GM18526 (cell line): ENCODE measurements around the gene NMT1.

ENCODE experiments used
- POLR2A ChIP-seq: IDR thresholded peaks from 3 replicates; pipeline ENCODE4 v1.6.1; 2011; ENCODE audit not compliant: insufficient read length; ENCODE audit errors: extremely low read depth

NMT1 gene

DNA sequence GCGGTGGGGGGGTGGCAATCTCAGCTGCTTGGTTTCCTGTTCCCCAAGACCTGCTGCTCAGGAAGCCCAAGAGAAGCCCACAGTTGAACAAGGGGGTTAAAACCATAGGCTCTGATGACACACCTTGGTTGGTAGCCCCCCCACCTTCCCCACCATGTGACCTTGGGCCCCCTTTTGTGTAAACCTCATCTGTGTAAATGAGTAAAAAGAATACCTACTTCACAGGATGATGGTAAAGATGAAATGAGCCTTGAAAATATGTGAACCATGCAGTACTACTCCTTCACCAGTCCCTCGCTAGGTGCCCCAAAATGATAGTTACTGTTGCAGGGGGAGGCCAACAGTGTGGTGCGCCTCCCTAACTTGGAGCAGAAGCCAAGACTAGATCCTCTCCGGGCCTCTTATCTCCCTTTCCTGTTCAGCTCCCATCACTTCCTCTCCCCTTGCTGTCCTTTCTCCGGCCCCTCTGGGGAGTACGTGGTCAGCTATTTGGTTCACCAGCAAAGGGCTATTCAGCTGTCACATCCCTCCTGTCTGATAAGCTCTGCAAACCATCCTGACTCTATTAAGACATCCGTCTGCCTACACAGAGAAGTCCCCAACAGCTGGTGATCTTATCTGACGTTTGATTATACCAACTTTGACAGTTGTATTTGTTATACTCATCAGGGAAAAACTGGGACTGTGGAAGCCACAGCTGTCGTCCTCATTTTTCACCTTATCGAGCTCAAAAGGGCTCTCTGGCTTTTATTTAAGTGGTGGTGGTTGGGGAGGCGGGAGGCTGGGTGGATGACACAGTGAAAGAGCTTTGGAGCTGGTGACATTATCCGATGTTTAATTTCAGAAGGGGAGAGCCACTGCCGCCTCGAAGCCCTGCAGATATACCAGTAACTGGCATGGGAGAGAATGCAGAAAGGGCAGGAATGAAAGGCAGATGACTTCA, 29.6 kb upstream of the NMT1 start:
- no peak for TF ChIP-seq POLR2A

DNA sequence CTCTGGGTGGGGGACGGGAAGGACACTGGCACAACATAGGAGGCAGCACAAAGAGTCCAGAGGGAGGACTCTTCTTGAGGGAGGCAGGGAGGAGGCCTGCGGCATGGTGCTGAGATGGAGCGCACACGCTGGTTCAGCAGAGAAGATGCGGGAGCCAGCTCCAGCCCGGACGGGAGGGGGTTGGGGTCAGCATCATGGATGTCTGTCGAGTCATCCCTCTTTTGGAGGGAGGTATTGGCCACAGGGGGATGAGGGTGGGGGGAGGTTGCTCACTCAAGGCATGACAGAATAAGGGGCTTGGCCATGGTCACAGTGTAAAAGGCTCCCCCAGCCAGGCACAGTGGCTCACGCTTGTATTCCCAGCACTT, 29.0 kb upstream of the NMT1 start:
- TF ChIP-seq POLR2A, result no peak

- no peak for TF ChIP-seq POLR2A
Measured at GRCh38 chr17:45034599-45034998, 26.5 kb upstream of the NMT1 start.

DNA sequence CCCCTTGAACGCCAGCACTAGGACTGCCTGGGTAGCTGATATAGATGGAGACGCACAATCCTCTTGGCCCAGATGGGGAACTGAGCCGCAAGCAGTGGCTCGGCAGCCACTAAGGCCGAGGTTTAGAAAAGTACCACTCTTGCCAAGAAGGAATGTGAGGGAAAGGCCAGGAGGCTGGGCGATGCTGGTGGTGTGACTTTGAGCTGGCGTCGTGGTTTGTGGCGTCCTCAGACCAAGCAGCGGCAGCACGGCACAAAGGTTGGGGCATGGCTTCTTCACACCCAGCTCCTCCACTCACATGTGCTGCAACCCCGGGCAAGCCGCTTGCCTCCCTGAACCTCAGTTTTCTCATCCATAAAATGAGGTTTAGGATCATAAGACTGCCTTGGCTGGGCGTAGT, 25.3 kb upstream of the NMT1 start:
- no peak for TF ChIP-seq POLR2A

DNA sequence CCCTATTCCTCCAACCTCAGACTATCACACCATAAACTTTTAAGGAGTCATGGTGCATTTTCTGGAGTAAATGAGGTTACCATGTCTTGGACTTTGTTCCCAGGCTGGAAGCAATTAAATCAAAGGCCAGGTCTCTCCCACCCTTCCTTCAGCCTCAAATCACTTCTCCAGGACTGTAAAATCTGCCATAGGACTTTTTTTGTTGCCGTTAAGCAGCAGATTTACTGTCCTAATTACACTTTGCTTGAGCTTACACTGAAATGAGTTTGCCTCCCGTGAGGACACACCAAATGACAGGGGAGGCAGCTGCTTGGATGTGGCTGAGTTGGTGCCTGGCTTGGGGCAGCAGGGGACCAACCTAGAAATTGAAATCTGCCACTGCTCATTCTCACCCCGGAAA, 24.4 kb upstream of the NMT1 start:
- TF ChIP-seq POLR2A, result no peak

DNA sequence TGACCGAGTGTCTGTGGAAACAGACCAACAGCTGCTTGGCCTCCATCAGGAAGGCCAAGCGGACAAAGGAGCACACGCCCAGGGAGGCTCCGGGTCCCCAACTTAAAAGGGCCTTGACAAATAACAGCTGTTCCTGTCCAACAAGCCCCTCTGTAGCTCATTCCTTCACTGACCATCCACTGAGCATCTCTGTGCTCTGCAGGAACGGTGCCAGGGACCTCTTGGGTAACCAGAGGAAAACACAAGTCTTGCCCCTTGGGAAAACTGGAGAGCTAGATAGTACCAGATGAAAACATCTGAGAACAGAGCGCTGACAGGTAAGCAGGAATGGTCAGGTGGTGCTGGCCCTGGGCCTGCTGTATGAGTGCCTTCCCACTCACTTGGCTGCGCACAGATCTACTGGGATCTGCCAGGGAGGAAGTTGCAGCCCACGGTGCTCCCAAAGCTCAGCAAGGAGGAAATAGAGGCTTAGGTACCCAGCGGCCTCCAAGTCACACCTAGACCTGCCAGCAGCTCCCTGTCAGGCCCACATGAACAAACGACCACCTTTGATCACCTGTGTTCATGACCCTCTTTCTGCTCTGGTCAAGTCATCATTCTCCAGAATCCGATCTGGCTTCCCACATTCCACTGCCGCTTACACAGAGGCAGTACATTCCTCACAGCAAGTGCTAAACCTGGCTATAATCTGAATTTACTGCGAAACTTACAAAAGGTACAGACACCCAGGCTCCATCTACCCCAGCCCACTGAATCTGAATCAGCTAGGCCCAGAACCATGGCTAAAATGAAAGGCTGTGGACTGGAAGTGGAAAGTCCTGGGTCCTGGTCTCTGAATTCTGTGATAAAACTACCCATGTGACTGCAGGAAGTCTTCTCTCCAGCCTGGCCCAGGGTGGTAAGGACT, 22.1 kb upstream of the NMT1 start:
- TF ChIP-seq POLR2A, result no peak

- no peak for TF ChIP-seq POLR2A
Measured at GRCh38 chr17:45040459-45040858, 20.7 kb upstream of the NMT1 start.

DNA sequence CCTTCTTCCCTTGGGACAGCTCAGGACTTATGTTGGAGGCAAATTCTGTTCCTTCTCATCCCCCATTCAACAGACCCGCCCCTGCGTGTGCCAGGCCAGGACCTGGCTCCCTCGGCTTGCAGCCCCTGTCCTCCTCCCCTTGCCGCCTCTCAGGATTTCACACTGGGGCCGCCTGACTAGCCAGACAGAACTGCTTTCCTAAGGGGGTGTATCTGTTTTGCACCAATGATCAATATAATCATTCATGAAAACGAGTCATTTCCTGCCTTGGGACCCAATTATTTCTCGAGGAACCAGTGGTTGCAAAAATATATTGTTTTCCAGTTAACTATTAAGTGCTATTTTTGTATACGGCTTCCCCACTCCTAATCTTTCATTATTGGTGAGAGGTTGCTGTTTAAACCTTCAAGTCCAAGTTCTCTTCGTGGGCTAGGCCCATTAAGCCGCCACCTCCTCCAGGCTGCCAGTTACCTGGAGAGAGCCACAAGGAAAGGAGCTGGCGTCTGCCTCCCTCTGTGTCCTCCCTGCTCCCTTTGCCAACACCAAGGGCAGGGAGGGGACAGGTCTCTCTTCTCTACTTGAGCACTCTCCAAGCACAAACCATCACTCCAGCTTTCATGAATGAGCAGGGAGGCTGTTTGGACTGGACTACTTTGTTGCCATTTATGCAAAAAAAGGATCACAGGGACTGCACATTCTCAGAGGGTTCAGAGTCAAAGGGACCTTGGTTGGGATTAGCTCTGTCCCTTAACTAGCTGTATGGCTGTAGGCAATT, 18.6 kb upstream of the NMT1 start:
- TF ChIP-seq POLR2A, result no peak

DNA sequence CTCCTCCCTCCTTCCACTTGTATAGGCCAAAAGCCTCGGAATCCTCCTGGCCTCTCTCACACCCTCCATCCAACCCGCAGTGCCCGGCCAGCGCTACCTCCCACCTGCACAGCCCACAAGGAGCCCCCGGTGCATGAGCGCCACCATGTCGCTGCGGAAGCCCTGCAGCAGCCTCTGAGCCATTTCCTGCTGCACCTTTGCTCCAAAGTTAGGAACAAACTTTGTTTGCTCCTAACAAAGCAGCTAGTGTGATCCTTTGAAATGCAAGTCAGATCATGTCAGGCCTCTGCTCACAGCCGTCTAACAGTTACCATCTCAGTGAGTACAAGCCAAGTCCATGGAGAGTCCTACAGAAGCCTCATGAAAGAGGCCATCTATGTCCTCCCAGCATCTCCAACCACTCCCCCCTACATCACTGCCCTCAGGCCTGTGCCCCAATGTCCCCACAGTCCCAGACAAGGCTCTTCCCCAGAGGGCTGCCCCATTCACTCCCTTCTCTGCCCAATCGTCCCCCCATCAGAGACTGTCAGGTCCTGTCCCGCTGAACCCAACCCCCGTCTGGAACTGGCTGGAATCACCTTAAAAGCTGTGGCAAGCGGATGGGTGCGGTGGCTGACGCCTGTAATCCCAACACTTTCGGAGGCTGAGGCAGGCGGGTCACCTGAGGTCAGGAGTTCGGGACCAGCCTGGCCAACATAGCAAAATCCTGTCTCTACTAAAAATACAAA, 17.1 kb upstream of the NMT1 start:
- no peak for TF ChIP-seq POLR2A

GRCh38 chr17:45046537-45047125, 14.5 kb upstream of the NMT1 start:
- no peak for TF ChIP-seq POLR2A

DNA sequence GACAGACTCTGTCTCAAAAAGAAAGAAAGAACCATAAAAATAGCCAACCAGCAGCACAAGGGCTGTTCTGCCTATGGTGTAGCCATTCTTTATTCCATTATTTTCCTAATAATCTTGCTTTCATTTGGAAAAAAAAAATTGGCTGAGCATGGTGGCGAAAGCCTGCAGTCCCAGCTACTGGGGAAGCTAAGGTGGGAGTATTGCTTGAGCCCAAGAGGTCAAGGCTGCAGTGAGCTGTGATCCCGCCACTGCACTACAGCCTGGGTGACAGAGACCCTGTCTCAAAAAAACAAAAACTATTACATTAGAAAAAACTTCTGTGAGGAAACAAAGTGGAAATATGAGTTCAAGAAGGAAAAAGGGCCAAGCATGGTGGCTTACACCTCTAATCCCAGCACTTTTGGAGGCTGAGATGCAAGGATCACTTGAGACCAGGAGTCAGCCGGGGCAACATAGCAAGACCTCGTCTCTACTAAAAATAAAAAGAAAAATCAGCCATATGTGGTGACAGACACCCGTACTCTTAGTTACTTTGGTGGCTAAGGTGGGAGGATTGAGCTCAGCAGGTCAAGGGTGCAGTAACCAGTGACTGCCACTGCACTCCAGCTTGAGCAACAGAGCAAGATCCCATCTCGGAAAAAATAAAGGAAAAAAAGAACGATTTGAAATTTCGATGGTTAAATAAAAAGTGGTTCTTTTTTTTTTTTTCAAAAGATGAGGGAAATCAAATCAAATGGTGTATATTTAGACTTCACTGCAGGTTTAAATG, 12.1 kb upstream of the NMT1 start:
- TF ChIP-seq POLR2A, result no peak

GRCh38 chr17:45050481-45051059, 10.5 kb upstream of the NMT1 start:
- no peak for TF ChIP-seq POLR2A

DNA sequence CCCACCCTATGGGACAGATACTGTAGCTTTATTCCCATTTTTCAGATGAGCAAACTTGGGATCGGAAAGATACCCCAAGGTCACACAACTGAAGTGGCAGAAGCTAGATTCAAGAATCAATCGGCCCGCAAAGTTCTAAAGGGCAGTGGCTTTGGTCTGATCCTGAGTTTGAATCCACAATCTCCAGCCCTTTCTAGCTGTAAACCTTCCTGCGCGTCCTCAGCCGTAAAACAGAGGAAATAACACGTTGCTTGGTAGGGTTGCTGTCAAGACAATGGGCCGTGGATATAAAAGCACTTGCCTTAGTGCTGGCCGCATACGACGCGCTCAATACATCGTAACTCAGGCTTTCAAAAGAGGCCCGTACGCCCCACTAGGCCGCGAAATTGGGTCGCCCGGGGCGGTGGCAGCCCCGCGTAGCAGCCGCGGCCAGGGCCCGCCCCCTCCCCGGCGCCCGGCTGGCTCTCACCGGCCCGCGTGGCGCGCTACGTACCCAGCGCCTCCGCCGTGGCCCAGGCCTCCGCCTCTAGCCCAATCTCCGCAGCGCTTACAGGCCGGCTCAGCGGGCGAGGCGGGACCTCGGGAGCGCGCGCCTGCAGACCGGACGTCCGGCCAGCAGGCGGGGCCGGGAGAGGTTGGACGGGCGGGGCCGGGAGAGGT, 9.9 kb upstream of the NMT1 start, which contains the start of gene DCAKD:
Gene DCAKD (minus strand): TSS at position 573 of the 660 bp plus-strand sequence. CDS start 16,747 bp downstream, outside the sequence.
- TF ChIP-seq POLR2A, result peak; percentile 86
